MV-4-11 (cell line): Measurements from ENCODE around the gene ACER1.
A peak's percentile ranks its signal among the peaks of the same experiment; 100 is the strongest.
"Not testable (repeated sequence)": the region's sequence is repeated elsewhere in the genome, so short reads cannot be mapped to it uniquely, and the experiment has no call there.

Experiments
- DNase-seq: peaks from one replicate; lab custom pipeline; 2025; lab: John Stamatoyannopoulos, UW

The ACER1 gene

GRCh38 chr19:6357174-6357573 lies 23.8 kb upstream of the ACER1 start:
- DNase-seq = no peak

- not testable (repeated sequence) for DNase-seq
Measured at GRCh38 chr19:6355321-6356040, 22.1 kb upstream of the ACER1 start.

DNA sequence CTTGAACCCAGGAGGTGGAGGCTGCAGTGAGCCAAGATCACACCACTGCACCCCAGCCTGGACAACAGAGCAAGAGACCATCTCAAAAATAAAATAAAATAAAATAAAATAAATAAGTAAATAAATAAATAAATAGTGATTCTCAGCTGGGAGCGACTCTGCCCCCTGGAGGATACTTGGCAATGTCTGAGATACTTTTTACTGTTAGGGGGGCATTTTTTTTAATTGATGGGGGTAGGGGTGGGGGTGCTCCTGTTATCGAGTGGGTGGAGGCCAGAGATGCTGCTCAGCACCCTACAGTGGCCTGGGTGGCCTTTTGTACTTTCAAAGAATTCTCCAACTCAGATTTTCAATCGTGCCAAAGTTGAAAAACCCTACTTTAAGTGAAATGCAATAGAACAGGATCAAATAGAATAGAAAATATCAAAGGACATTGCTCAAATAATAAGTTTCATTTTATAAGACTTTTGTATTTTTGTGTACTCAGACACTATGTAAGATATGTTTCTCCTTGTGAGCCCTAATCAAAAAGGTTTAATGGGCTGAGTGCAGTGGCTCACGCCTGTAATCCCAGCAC lies 20.8 kb upstream of the ACER1 start:
- DNase-seq = no peak

DNA sequence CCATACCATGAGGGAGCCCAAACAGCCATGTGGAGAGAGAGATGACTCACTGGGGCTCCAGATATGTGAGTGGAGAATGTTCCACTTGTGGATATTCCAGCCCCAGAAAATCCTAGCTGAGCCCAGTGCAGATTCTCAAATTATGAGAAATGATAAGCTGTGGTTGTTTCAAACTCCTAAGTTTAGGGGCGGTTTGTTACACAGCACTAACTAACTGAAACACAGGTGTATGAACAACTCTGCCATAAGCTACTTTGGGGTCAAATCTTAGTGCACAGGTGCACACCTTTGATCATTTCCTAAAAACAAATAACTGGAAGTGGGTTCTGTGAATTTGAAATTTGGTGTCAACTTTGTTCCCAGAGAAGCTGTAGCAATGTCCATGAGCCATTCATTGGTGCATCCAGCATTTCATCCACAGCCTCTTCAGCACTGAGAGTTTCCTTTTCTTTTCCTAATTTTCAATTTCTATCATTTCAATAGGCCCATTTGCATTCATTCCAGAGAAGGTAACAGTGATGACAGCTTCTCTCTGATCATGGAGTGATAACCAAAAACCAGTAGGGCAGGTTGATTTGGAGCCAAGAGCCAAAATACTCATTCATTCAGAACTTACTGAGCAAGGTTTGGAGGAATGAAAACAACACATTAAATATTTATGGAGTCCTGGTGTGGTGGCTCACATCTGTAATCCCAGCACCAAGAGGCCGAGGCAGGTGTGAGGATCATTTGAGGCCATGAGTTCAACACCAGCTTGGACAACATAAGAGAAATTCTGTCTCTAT lies 19.2 kb upstream of the ACER1 start:
- DNase-seq = no peak

GRCh38 chr19:6350688-6351087 lies 17.3 kb upstream of the ACER1 start:
- DNase-seq = no peak

DNA sequence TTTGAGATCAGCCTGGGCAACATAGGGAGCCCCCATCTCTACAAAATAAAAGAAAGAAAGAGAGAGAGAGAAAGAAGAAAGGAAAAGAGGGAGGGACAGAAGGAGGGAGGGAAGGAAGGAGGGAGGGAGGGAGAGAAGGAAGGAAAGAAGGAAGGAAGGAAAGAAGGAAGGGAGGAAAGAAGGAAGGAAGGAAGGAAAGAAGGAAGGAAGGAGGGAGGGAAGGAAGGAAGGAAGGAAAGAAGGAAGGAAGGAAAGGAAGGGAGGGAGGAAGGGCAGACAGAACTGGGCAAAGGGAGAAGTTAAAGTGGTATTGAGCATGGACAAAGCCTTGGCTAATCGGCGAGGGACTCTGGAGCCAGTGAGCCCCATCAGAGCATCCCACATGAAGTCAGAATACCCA lies 15.9 kb upstream of the ACER1 start:
- not testable (repeated sequence) for DNase-seq

DNA sequence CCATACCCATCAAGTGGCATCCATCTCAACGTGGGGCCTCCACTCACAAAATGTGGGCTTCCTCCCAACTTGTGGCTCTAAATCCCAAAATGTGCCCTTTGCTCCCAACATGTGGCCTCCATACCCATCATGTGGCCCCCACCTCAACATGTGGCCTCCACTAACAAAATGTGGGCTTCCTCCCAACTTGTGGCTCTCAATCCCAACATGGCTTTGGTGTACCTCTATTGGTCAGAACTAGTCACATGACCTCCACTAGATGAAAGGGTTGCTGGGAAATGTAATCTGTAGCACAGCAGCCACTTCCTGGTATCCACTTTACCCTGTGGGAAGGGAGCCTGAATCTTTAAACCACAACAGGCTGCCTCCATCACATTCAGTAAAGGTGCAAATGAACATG lies 10.1 kb upstream of the ACER1 start:
- peak; percentile 30 for DNase-seq

DNA sequence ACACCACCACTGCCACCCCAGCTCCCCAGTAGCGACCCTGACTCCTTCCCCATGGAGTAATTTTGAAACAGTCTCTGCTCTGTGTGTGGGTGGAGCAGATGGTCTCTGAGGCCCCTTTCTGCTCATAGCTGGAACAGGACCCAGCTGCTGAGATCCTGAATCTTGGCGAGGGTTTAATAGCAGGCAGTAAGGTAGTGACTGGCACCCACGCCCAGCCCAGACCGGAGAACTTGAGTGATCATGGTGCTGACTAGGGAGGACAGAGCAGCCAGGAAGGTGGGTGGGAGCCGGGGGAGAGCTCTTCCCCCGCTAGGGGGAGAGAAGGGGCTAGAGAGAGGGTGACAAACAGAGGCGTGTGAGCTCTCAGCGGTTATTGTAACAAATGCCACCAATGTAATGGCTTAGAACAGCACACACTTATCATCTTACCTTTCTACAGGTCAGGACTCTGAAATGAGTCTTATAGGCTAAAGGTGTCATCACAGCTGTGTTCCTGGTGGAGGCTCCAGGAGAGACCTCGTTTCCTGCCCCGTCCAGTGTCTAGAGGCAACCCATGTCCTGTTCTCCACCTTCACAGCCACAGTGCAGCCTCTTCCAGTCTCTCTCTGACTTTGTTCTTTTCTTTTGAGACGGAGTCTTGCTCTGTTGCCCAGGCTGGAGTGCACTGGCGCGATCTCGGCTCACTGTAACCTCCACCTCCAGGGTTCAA lies 7.2 kb upstream of the ACER1 start:
- no peak for DNase-seq

DNA sequence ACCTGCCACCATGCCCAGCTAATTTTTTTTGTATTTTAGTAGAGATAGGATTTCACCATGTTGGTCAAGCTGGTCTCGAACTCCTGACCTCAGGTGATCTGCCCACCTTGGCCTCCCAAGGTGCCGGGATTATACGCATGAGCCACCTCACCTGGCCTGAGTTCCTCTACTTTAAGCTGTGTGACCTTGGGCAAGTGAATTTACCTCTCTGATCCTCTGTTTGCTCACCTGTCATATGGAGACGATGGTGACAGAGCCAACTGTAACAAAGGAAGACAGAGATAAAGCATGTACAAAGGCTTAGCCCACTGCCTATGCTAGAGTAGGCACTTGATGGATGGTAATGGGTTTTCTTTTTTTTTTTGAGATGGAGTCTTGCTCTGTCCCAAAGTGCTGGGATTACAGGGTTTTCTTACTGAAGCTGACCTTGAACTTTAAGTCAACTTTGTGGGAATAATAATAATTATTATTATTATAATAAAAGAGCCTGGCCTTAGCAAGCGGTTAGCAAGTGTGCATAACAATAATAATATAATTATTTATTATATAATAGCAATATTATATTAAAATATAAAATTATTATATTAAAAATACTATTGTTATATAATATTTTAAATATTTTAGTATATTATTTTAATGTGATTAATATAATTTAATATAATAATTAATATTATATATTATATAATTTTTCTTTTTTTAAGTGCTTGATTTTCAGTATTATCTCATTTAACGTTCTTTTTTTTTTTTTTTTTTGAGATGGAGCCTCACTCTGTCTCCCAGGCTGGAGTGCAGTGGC lies 1.3 kb upstream of the ACER1 start:
- no peak for DNase-seq

- no peak for DNase-seq
Measured at GRCh38 chr19:6326815-6327214, 6.6 kb downstream of the ACER1 start.

DNA sequence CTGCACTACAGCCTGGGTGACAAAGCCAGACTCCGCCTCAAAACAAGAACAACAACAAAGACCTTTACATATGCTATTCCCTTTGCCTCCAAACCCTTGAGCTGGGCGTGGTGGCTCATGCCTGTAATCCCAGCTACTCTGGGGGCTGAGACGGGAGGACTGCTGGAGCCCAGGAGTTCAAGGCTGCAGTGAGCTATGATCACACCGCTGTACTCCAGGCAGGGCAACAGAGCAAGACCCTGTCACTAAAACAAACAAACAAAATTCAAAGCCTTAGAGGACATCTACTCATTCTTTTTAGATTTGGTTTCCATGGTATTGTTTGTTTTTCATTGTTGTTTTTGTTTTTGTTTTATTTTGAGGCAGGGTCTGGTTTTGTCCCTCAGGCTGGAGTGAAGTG lies 7.8 kb downstream of the ACER1 start:
- no peak for DNase-seq

DNA sequence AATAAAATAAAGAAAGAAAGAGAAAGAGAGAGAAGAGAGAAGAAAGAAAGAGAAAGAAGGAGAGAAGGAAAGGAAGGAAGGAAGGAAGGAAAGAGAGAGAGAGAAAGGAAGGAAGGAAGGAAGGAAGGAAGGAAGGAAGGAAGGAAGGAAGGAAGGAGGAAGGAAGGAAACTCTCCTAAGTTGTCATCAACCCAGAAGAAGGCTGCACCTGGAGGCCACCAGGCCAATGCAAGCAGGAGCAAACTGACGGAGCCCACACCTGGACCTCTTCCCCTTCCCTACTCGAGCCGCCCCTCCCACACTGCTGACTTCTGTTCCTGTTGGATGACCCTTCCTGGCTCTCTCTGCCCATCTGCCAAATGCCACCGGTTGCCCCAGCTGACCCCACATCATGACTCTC lies 8.7 kb downstream of the ACER1 start:
- no peak for DNase-seq

DNA sequence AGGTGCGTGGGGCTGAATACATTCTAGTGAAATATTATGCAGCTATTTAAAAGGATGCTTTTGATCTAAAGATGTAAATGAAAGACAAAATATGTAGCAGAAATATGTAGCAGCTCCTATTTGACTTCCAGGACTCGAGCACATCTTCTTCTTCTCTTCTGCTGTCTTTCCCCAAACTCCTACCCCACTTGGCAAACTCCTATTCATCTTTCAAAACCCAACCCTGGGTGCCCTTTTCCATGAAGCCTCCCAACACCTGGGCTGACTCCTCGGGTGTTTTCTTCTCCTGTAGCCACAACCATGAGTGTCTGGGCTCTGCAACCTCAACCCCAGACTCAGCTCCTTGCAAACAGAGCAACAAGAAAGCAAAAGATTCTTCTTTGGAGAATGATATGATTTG lies 11.1 kb downstream of the ACER1 start:
- no peak for DNase-seq

DNA sequence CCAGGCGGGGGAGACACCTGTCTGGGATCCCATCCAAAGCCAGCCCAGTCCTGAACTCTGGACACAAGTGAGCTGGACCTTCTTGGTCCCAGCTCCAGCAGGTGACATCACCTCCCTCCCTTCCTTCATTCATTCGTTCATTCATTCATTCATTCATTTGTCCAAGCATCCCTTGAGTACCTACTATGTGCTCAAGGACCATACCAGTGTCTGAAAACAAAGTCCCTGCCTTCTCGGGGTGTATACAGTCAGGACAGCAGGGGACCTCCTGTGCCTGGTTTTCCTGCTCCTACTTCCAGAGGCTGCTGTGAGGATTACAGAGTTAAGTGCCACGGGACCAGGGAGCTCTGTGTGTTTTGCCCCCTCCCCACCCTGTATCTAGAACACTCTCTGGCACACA lies 14.0 kb downstream of the ACER1 start:
- DNase-seq = no peak

DNA sequence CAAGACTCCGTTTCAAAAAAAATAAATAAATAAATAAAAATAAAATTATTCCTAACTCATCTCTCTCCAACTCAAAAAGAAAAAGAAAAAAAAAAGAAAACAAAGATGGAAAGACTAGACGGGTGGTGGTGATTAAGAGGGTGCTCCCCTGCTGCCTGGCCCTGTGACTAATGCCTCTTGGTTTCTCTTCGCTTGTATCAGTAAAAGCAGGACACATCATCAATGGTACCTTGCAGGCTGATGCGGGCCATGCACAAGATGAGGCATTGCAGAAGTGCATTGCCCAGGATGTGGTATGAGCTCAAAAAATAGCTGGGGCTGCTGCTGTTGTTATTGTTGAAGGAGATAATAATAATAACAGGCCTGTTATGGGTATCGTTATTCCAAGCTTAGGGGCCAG lies 14.6 kb downstream of the ACER1 start:
- no peak for DNase-seq

GRCh38 chr19:6315646-6316045 lies 17.8 kb downstream of the ACER1 start:
- not testable (repeated sequence) for DNase-seq

- DNase-seq = no peak
Measured at GRCh38 chr19:6313398-6313969, 19.9 kb downstream of the ACER1 start.

DNA sequence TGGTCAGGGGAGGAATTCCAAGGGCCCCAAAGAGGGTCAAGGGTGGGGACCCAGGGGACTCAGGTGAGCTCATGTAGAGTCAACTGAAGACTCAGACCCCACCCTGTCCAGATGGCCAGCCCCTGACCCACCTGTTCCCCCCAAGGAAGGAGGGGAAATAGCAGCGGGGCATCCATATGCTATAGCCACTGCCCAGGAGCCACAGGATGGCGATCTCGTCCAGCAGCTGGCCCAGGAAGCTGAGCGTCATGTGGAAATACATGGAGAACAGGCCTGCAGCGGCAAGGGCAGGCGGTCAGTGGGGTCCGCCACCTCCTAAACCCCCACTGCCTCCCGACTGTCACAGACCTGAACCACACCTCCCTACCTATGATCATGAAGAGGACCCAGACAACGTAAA lies 21.4 kb downstream of the ACER1 start:
- DNase-seq = no peak

DNA sequence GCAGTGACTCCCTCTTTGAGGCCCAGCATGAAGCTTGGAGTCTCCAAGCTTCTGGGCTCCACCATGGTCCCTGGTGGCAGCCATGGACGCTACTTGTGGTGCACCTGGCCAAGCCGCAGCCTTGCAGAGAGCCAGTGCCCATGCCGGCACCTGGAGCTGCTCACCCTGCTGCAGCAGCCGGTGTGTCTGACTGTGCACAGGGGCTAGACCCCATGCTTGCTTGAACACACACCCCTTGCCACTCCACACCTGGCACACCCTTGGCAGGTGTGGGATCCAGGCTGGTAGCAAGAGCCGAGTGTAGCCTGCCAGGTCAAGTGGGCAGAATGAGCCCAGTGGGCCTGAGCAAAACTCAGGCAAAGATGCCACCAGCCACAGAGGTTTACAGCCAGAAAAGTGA lies 35.0 kb downstream of the ACER1 start:
- no peak for DNase-seq

- no peak for DNase-seq
Measured at GRCh38 chr19:6297202-6297601, 36.2 kb downstream of the ACER1 start.

DNA sequence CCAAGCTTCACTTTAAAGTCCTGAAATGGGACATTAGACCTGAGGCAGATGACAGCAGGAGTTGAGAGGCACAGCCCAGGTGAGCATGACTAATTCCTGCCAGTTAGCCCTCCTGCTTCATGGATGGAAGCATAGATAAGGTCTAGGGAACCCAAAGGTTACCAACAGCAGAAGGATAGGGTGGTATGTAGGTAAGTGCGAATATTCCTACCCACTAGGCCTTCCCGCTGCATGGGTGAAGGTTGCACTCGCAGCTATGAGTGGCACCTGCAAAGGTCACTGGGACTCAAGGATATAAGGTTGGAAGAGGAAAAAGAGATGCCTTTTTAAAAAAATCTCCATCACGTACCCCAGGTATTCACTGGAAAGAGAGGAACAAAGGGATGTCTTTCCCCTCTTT lies 41.4 kb downstream of the ACER1 start:
- peak; percentile 17 for DNase-seq

DNA sequence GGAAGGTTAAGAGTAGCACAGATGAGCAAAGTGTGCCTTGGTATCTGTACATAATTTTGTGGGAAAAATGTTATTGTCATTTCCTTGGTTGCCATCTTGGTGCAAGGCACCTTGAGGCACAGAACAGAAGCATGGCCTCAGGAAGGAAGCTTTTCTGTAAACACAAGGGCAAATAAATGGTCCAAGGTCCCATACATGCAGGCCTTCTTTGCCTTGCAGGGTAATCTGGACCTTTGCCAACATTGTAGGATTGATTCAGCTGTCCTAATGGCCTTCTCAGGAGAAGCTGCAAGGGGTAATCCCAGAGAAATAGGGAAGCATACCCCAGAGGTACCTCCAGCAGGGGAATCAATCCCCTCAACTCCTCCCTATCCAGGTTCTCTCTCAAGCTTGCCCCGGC lies 44.7 kb downstream of the ACER1 start:
- no peak for DNase-seq
